Memory B cell (primary cell): Measurements from ENCODE around the gene GOLGA6L2.
"Not testable (repeated sequence)": the region's sequence is repeated elsewhere in the genome, so short reads cannot be mapped to it uniquely, and the experiment has no call there.

Experiments
- ATAC-seq: fragments of 150-1000 bp; cut with Tn5 transposase; 2 replicates; pipeline ENCODE4 v1.10.0; 2021; ENCODE audit warnings: low read depth, mild to moderate bottlenecking, moderate library complexity
- DNase-seq, 2 donors: peaks; one replicate each; pipeline ENCODE4 v3.0.0; 2022; ENCODE audit warnings: low spot score in 2 of 2
- H3K27ac Mint-ChIP-seq: one replicate; pipeline ENCODE4 v1.8.0; 2022; ENCODE audit warnings: mild to moderate bottlenecking, moderate library complexity, mixed read lengths
- H3K27me3 Mint-ChIP-seq: one replicate; pipeline ENCODE4 v1.8.0; 2022; ENCODE audit warnings: mixed read lengths
- H3K36me3 Mint-ChIP-seq: one replicate; pipeline ENCODE4 v1.8.0; 2022; ENCODE audit warnings: mild to moderate bottlenecking, mixed read lengths
- H3K4me1 Mint-ChIP-seq: one replicate; pipeline ENCODE4 v1.8.0; 2022; ENCODE audit warnings: mixed read lengths
- H3K4me3 Mint-ChIP-seq: one replicate; pipeline ENCODE4 v1.8.0; 2022; ENCODE audit warnings: mild to moderate bottlenecking, moderate library complexity, mixed read lengths
- H3K9me3 Mint-ChIP-seq: one replicate; pipeline ENCODE4 v1.8.0; 2022; ENCODE audit warnings: mixed read lengths

The GOLGA6L2 gene

DNA sequence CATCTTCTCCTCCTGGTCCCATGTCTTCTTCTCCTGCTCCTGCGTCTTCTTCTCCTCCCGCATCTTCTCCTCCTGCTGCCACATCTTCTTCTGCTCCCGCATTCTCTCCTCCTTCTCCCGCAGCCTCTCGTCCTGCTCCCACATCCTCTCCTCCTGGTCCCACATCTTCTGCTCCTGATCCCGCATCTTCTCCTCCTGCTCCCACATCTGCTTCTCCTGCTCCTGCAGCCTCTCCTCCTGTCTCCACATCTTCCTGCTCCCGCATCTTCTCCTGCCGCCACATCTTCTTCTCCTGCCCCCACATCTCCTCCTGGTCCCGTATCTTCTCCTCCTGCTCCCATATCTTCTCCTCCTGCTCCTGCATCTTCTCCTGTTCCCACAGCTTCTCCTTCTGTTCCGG, 6.4 kb downstream of the GOLGA6L2 start:
- no peaks in the 10 kb centered on the region for H3K9me3 Mint-ChIP-seq
- H3K4me1 Mint-ChIP-seq = no peaks in the 10 kb centered on the region
- H3K4me3 Mint-ChIP-seq = no peak overlapping the region
- H3K36me3 Mint-ChIP-seq = no peaks in the 10 kb centered on the region
- ATAC-seq (no peak), DNase-seq (no peak)
- no peak overlapping the region for H3K27ac Mint-ChIP-seq
- H3K27me3 Mint-ChIP-seq = peaks cover 4% of the 10 kb centered on the region

GRCh38 chr15:23439513-23439912, 7.5 kb downstream of the GOLGA6L2 start:
- H3K9me3 Mint-ChIP-seq = no peaks in the 10 kb centered on the region
- H3K4me3 Mint-ChIP-seq = no peak overlapping the region
- no peak for DNase-seq
- ATAC-seq = no peak
- peaks cover 4% of the 10 kb centered on the region for H3K27me3 Mint-ChIP-seq
- no peaks in the 10 kb centered on the region for H3K36me3 Mint-ChIP-seq
- H3K4me1 Mint-ChIP-seq = no peaks in the 10 kb centered on the region
- H3K27ac Mint-ChIP-seq = no peak overlapping the region

DNA sequence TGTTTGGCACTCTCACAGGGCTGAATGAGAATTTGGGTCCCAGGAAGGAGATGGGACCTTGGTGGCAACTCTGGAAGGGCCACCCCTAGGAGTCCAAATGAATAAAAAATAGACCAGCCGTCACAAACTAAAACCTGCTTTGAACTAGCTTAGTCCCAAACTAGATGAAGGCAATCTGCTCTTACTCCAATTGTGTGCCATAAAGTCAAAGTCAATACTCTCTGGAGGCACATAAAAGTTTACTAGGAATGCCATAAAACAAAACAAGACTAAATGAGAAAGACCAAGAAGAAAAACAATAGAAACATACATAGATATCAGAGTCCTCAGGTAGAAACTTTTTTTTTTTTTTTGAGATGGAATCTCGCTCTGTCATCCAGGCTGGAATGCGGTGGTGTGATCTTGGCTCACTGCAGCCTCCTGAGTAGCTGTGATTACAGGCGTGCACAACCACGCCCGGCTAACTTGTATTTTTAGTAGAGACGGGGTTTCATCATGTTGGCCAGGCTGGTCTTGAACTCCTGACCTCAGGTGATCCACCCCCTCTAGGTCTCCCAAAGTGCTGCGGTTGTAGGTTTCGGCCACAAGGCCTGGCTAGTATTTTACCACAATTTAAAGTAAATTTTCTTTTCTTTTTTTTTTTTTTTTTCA, 8.1 kb downstream of the GOLGA6L2 start:
- ATAC-seq (no peak), DNase-seq (no peak)
- Mint-ChIP-seq H3K4me1 (no peaks in the 10 kb centered on the region), H3K9me3 (no peaks in the 10 kb centered on the region), H3K36me3 (no peaks in the 10 kb centered on the region), H3K27me3 (peaks cover 4% of the 10 kb centered on the region), H3K4me3 (no peak overlapping the region), H3K27ac (no peak overlapping the region)

- Mint-ChIP-seq H3K4me3 (no peak overlapping the region), H3K27me3 (peaks cover 4% of the 10 kb centered on the region), H3K9me3 (no peaks in the 10 kb centered on the region), H3K27ac (no peak overlapping the region), H3K4me1 (no peaks in the 10 kb centered on the region), H3K36me3 (no peaks in the 10 kb centered on the region)
- no peak for DNase-seq
- no peak for ATAC-seq
Observed at GRCh38 chr15:23437673-23438072, 9.4 kb downstream of the GOLGA6L2 start.

- Mint-ChIP-seq H3K36me3 (no peaks in the 10 kb centered on the region), H3K27me3 (no peaks in the 10 kb centered on the region), H3K4me3 (no peak overlapping the region), H3K27ac (no peak overlapping the region), H3K9me3 (no peaks in the 10 kb centered on the region), H3K4me1 (no peaks in the 10 kb centered on the region)
- DNase-seq (no peak), ATAC-seq (no peak)
Observed at GRCh38 chr15:23437146-23437545, 9.9 kb downstream of the GOLGA6L2 start.

- no peaks in the 10 kb centered on the region for H3K36me3 Mint-ChIP-seq
- H3K4me1 Mint-ChIP-seq = no peaks in the 10 kb centered on the region
- H3K27me3 Mint-ChIP-seq = no peaks in the 10 kb centered on the region
- no peaks in the 10 kb centered on the region for H3K9me3 Mint-ChIP-seq
- ATAC-seq (no peak), DNase-seq (no peak)
- H3K27ac Mint-ChIP-seq = no peak overlapping the region
- no peak overlapping the region for H3K4me3 Mint-ChIP-seq
Observed at GRCh38 chr15:23436421-23436820, 10.6 kb downstream of the GOLGA6L2 start.

GRCh38 chr15:23434699-23435098, 12.3 kb downstream of the GOLGA6L2 start:
- H3K4me3 Mint-ChIP-seq, ATAC-seq, H3K27me3 Mint-ChIP-seq, H3K36me3 Mint-ChIP-seq, H3K4me1 Mint-ChIP-seq, H3K9me3 Mint-ChIP-seq, DNase-seq, H3K27ac Mint-ChIP-seq: not testable (repeated sequence)

DNA sequence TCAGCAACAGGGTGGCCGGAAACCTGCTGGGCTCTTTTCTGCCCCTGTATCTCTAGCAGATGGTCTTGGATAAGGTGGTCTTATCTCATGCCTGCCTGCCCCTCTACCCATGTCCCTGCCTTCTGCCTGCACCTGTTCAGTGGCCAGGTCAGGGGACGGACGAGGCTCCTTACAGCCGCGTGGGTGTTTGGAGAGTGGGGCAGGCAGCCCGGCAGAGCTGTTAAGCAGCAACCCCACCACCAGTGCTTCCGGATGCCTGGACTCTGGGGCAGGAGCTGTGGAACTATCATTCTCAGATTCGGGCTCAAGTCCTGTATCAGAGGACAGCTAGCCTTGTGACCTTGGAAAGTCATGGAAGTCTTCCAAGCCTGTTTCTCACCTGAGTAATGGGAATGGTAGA, 21.7 kb downstream of the GOLGA6L2 start:
- not testable (repeated sequence) for H3K4me1 Mint-ChIP-seq, H3K27ac Mint-ChIP-seq, H3K36me3 Mint-ChIP-seq, H3K27me3 Mint-ChIP-seq, DNase-seq, H3K4me3 Mint-ChIP-seq, H3K9me3 Mint-ChIP-seq, ATAC-seq

- Mint-ChIP-seq H3K9me3 (no peaks in the 10 kb centered on the region), H3K36me3 (no peaks in the 10 kb centered on the region), H3K27ac (no peak overlapping the region), H3K4me1 (no peaks in the 10 kb centered on the region), H3K4me3 (no peak overlapping the region), H3K27me3 (no peaks in the 10 kb centered on the region)
- ATAC-seq (no peak), DNase-seq (no peak)
Observed at GRCh38 chr15:23424111-23424904, 22.7 kb downstream of the GOLGA6L2 start.

GRCh38 chr15:23422946-23423708, 23.9 kb downstream of the GOLGA6L2 start:
- Mint-ChIP-seq H3K9me3 (no peaks in the 10 kb centered on the region), H3K4me1 (no peaks in the 10 kb centered on the region), H3K27me3 (no peaks in the 10 kb centered on the region), H3K4me3 (no peak overlapping the region), H3K27ac (no peak overlapping the region), H3K36me3 (no peaks in the 10 kb centered on the region)
- DNase-seq (no peak), ATAC-seq (no peak)

DNA sequence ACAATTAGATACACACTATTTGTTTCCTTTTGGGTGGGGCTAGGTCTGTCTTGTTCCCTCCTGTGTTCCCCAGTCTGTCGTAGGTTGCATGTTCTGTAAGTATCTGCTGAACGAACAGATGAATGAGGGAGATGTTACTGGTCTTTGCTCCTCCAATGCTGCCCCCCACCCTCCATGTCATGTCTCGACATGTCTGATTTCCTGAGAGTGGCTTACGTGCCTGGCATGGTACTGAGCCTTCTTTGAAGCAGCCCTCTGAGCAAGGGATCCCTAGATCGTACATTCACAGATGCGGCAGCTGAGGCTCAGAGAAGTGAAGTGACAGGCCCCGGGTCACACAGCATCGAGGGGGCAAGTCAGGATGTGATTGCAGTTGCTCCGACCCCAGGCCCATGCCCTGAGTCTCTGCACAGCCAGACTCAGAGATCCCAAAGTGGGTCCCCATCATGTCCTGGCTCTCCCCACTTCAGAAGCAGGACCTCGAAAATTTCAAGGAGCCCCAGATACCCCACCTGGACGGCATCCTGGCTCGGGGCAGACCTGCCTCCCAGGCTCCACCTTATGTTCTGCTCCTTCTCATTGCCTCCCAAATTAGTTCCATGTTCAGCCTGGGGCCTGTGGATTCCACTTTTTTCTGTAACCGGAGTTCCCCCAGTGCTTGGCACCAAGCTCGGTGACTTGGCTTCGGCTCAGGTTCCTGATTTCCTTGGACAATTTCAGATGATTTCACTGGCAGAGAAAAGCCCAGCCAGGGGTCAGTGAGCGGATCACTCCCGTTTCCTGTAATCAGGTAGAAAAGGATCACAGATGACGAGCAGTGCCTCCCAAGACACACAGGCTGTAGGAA, 24.7 kb downstream of the GOLGA6L2 start:
- H3K4me3 Mint-ChIP-seq = no peak overlapping the region
- ATAC-seq = no peak
- H3K9me3 Mint-ChIP-seq = no peaks in the 10 kb centered on the region
- H3K4me1 Mint-ChIP-seq = no peaks in the 10 kb centered on the region
- no peak for DNase-seq
- H3K27me3 Mint-ChIP-seq = no peaks in the 10 kb centered on the region
- no peak overlapping the region for H3K27ac Mint-ChIP-seq
- no peaks in the 10 kb centered on the region for H3K36me3 Mint-ChIP-seq

DNA sequence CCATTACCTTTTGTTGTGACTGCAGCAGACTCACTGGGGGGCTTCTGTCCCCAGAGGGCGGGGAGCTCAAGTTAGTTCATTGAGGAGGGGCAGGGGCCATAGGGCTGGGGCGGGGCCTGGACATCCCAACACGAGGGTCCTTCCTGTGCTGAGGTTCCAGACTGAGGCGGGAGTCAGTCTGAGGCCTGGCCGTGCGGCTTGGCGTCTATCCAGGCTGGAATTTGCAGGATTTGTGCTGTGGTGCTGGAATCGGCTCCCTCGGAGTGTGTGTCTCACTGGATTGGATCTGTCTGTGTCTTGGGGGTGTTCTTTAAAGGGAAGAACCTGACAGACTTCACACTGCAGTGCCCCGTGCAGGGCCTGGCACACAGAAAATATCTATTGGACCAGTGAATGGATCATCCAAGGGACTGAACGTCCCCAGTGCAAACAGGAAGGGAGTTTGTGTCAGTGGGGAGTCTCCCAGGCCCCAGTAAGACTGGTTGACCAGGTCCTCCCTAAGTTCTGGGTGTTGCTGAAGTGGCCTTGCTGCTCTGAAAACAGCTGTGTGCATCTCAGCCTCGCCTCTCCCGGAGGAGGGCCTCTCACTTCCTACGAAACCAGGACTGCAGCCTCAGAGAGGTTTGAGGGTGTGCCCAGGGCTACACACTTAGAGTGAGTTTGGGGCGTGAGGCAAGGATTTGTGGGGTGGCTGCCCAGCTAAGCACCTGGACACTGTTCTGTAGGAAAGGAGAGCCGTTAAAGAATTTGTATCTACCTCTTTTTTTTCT, 26.1 kb downstream of the GOLGA6L2 start:
- Mint-ChIP-seq H3K36me3 (no peaks in the 10 kb centered on the region), H3K4me3 (no peak overlapping the region), H3K4me1 (no peaks in the 10 kb centered on the region), H3K9me3 (no peaks in the 10 kb centered on the region), H3K27ac (no peak overlapping the region), H3K27me3 (no peaks in the 10 kb centered on the region)
- DNase-seq = no peak
- no peak for ATAC-seq
